Measurements from ENCODE around the gene SMCR8. TPM values are rescaled to one million over a fixed set of nuclear protein-coding genes. Genes with fewer than 3 reads are reported as not detected.
A peak's percentile ranks its signal among the peaks of the same experiment; 100 is the strongest.
"Not testable (repeated sequence)": the region's sequence is repeated elsewhere in the genome, so short reads cannot be mapped to it uniquely, and the experiment has no call there.

SMCR8 gene
- total and polyA plus RNA-seq, 4 donors = 9.1 to 11.2 (median 10.0) TPM

- not testable (repeated sequence) for DNase-seq (ENCODE audit: low read depth in 4 of 6, low spot score in 6 of 6); H3K4me1 ChIP-seq (ENCODE audit: control insufficient read depth, insufficient read depth, low read length); H3K27me3 ChIP-seq (ENCODE audit: control insufficient read depth, insufficient read depth, low read length); H3K9me3 ChIP-seq (ENCODE audit: control insufficient read depth, insufficient read depth, low read length); H3K27ac ChIP-seq (ENCODE audit: low read depth, low read length); H3K4me3 ChIP-seq (ENCODE audit: low read depth, low read length)
- 95% methylated on average over 11 of the region's 25 CpGs for WGBS (ENCODE audit: insufficient coverage)
- peaks cover 62% of the 10 kb centered on the region for H3K36me3 ChIP-seq (ENCODE audit: control insufficient read depth, insufficient read depth, low read length)
Observed at GRCh38 chr17:18338158-18338557, 23.1 kb downstream of the SMCR8 start.

GRCh38 chr17:18339933-18340332, 24.8 kb downstream of the SMCR8 start:
- Histone ChIP-seq H3K27ac (ENCODE audit: low read depth, low read length) (no peak overlapping the region), H3K36me3 (ENCODE audit: control insufficient read depth, insufficient read depth, low read length) (peaks cover 65% of the 10 kb centered on the region), H3K9me3 (ENCODE audit: control insufficient read depth, insufficient read depth, low read length) (no peaks in the 10 kb centered on the region), H3K4me3 (ENCODE audit: low read depth, low read length) (no peak overlapping the region), H3K27me3 (ENCODE audit: control insufficient read depth, insufficient read depth, low read length) (no peaks in the 10 kb centered on the region), H3K4me1 (ENCODE audit: control insufficient read depth, insufficient read depth, low read length) (no peaks in the 10 kb centered on the region)
- no peak for DNase-seq (ENCODE audit: low read depth in 4 of 6, low spot score in 6 of 6)
- WGBS (ENCODE audit: insufficient coverage) = 100% methylated on average over 13 of the region's 13 CpGs

- H3K9me3 ChIP-seq (ENCODE audit: control insufficient read depth, insufficient read depth, low read length) = no peaks in the 10 kb centered on the region
- no peak overlapping the region for H3K27ac ChIP-seq (ENCODE audit: low read depth, low read length)
- DNase-seq (ENCODE audit: low read depth in 4 of 6, low spot score in 6 of 6) = no peak
- H3K4me1 ChIP-seq (ENCODE audit: control insufficient read depth, insufficient read depth, low read length) = no peaks in the 10 kb centered on the region
- no CpG with 5 or more reads among the region's 5 CpGs for WGBS (ENCODE audit: insufficient coverage)
- H3K27me3 ChIP-seq (ENCODE audit: control insufficient read depth, insufficient read depth, low read length) = no peaks in the 10 kb centered on the region
- no peak overlapping the region for H3K4me3 ChIP-seq (ENCODE audit: low read depth, low read length)
- peaks cover 70% of the 10 kb centered on the region for H3K36me3 ChIP-seq (ENCODE audit: control insufficient read depth, insufficient read depth, low read length)
Observed at GRCh38 chr17:18344021-18344420, 28.9 kb downstream of the SMCR8 start.

GRCh38 chr17:18353541-18353940, 38.4 kb downstream of the SMCR8 start:
- Histone ChIP-seq H3K27me3 (ENCODE audit: control insufficient read depth, insufficient read depth, low read length) (no peaks in the 10 kb centered on the region), H3K4me1 (ENCODE audit: control insufficient read depth, insufficient read depth, low read length) (no peaks in the 10 kb centered on the region), H3K4me3 (ENCODE audit: low read depth, low read length) (no peak overlapping the region), H3K9me3 (ENCODE audit: control insufficient read depth, insufficient read depth, low read length) (no peaks in the 10 kb centered on the region), H3K27ac (ENCODE audit: low read depth, low read length) (no peak overlapping the region), H3K36me3 (ENCODE audit: control insufficient read depth, insufficient read depth, low read length) (peaks cover 51% of the 10 kb centered on the region)
- WGBS (ENCODE audit: insufficient coverage) = 93% methylated on average over 5 of the region's 6 CpGs
- DNase-seq (ENCODE audit: low read depth in 4 of 6, low spot score in 6 of 6) = no peak

GRCh38 chr17:18356624-18357023, 41.5 kb downstream of the SMCR8 start:
- Histone ChIP-seq H3K9me3 (ENCODE audit: control insufficient read depth, insufficient read depth, low read length) (no peaks in the 10 kb centered on the region), H3K36me3 (ENCODE audit: control insufficient read depth, insufficient read depth, low read length) (peaks cover 49% of the 10 kb centered on the region), H3K27ac (ENCODE audit: low read depth, low read length) (no peak overlapping the region), H3K4me3 (ENCODE audit: low read depth, low read length) (no peak overlapping the region), H3K27me3 (ENCODE audit: control insufficient read depth, insufficient read depth, low read length) (no peaks in the 10 kb centered on the region), H3K4me1 (ENCODE audit: control insufficient read depth, insufficient read depth, low read length) (peaks cover 2% of the 10 kb centered on the region)
- WGBS (ENCODE audit: insufficient coverage) = 86% methylated on average over 7 of the region's 10 CpGs
- peak in 1 of 6 donors; percentile 15 for DNase-seq (ENCODE audit: low read depth in 4 of 6, low spot score in 6 of 6)

- Histone ChIP-seq H3K4me1 (ENCODE audit: control insufficient read depth, insufficient read depth, low read length) (peaks cover 20% of the 10 kb centered on the region), H3K36me3 (ENCODE audit: control insufficient read depth, insufficient read depth, low read length) (peaks cover 21% of the 10 kb centered on the region), H3K27me3 (ENCODE audit: control insufficient read depth, insufficient read depth, low read length) (no peaks in the 10 kb centered on the region), H3K4me3 (ENCODE audit: low read depth, low read length) (no peak overlapping the region), H3K9me3 (ENCODE audit: control insufficient read depth, insufficient read depth, low read length) (no peaks in the 10 kb centered on the region), H3K27ac (ENCODE audit: low read depth, low read length) (no peak overlapping the region)
- 82% methylated on average over 3 of the region's 8 CpGs for WGBS (ENCODE audit: insufficient coverage)
- DNase-seq (ENCODE audit: low read depth in 4 of 6, low spot score in 6 of 6) = no peak
Observed at GRCh38 chr17:18360518-18360917, 45.4 kb downstream of the SMCR8 start.

DNA sequence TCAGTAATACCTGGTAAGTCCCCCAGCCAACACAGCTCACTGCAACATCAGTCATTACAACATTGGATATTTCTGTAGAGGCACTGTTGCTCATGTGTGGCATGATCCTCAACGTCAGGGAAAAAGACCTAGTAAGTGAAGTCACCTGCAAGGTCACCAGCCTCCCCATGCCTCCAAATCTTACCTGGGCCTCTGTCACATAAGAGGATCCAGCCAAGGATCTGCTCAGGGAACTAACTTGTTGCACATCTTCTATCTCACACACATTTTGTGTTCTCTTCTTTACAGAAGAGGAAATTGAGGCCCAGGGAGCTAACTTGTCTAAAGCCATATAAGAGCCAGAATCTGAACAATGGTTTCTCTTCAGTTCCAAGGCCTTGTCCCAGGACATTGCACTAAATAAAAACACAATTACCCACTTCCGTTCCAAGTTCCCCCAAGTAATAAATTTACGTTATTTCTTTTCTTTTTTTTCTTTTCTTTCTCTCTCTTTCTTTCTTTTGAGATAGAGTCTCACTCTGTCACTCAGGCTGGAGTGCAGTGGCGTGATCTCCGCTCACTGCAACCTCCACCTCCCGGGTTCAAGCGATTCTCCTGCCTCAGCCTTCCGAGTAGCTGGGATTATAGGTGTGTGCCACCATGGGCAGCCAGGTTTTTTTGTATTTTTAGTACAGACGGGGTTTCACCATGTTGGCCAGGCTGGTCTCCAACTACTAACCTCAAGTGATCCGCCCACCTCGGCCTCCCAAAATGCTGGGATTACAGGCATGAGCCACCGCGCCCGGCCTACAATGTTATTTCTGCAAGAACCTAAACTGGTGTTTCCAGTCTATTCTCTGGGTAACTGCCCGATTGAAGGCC, 47.0 kb downstream of the SMCR8 start:
- peak overlapping the region; percentile 62 for H3K27ac ChIP-seq (ENCODE audit: low read depth, low read length)
- WGBS (ENCODE audit: insufficient coverage) = 45% methylated on average over 8 of the region's 15 CpGs

DNA sequence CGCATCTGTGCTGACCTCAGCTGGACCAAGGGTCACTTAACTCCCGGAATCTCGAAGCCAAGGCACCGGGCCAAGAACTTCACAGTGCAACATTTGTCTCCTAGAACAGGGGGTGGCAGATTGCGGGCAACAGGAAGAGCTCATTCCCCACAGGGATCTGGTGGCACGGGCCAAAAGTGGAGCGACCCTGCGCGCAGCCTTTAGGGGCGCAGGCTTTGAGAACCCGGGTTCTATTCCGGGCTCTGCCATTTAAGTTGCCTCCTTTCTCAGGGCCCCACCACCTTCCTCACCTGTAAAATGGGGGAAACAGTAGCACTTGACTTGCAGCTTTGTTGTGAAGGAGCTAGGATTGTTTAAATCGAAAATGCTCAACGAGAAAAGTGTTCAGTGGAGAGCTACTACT, 47.6 kb downstream of the SMCR8 start:
- 2% methylated on average over 10 of the region's 14 CpGs for WGBS (ENCODE audit: insufficient coverage)
- Histone ChIP-seq H3K27me3 (ENCODE audit: control insufficient read depth, insufficient read depth, low read length) (no peaks in the 10 kb centered on the region), H3K4me1 (ENCODE audit: control insufficient read depth, insufficient read depth, low read length) (peaks cover 20% of the 10 kb centered on the region), H3K27ac (ENCODE audit: low read depth, low read length) (peak overlapping the region; percentile 62), H3K9me3 (ENCODE audit: control insufficient read depth, insufficient read depth, low read length) (no peaks in the 10 kb centered on the region), H3K36me3 (ENCODE audit: control insufficient read depth, insufficient read depth, low read length) (peaks cover 15% of the 10 kb centered on the region), H3K4me3 (ENCODE audit: low read depth, low read length) (peak overlapping the region; percentile 61)
- peak in 5 of 6 donors; percentile 7 to 84 (median 44) for DNase-seq (ENCODE audit: low read depth in 4 of 6, low spot score in 6 of 6)

More for the DNA sequence above, 47.0 kb downstream of the SMCR8 start:
- Histone ChIP-seq H3K9me3 (ENCODE audit: control insufficient read depth, insufficient read depth, low read length) (no peaks in the 10 kb centered on the region), H3K36me3 (ENCODE audit: control insufficient read depth, insufficient read depth, low read length) (peaks cover 15% of the 10 kb centered on the region), H3K4me1 (ENCODE audit: control insufficient read depth, insufficient read depth, low read length) (peaks cover 20% of the 10 kb centered on the region), H3K27me3 (ENCODE audit: control insufficient read depth, insufficient read depth, low read length) (no peaks in the 10 kb centered on the region), H3K4me3 (ENCODE audit: low read depth, low read length) (peak overlapping the region; percentile 61)
- DNase-seq (ENCODE audit: low read depth in 4 of 6, low spot score in 6 of 6) = no peak

DNA sequence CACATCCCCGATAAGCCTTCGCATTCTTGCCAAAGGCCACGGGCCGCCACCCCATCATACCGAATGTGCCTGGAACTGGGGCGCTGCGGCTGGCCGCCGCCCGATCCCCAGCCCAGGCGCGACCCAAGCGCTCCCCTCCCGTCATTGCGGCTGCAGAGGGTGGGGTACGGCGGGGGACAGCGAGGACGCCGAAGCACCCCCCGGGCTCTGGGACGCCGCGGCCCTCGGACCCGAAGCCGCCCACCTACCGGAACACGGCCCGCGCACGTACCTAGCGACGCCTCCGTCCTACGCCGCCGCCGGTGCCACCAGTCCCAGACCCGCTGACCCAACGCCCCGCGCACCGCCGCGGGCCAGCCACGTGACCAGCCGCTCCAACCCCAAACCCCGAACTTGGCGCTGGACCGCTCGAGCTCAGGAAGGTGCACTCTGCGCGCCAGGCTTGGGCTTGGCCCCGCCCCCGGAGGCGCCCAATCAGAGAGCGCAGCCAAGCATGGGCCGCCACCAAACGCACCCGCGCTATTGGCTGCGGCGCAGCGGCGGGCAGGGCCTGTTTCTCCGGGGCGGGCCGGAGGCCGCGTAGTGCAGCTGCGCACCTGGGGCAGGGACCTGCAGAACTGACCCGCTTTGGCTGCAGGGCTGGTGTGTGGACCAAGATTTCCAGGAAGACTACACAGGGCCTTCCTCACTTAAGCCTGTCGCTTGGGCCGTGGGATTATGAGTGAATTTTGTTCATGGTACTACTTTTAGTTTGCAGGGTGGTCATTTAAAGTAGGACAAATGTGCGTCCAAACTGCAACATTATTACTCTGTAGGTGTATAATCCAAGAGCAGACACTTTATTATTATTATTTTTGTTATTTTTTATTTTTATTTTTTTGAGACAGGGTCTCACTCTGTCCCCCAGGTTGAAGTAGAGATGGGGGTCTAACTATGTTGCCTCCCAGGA, 48.3 kb downstream of the SMCR8 start, which contains the start of gene SHMT1:
Gene SHMT1, minus strand, starts transcription at position 450 of the 949 bp plus-strand sequence. CDS start 7,569 bp downstream, outside the sequence.
- H3K27ac ChIP-seq (ENCODE audit: low read depth, low read length) = peak within 1 kb of the TSS; percentile 62
- WGBS (ENCODE audit: insufficient coverage) = under 1% methylated on average over 73 of the region's 76 CpGs
- H3K27me3 ChIP-seq (ENCODE audit: control insufficient read depth, insufficient read depth, low read length) = no peaks in the 10 kb centered on the region
- H3K36me3 ChIP-seq (ENCODE audit: control insufficient read depth, insufficient read depth, low read length) = peaks cover 12% of the 10 kb centered on the region
- peak within 1 kb of the TSS; percentile 61 for H3K4me3 ChIP-seq (ENCODE audit: low read depth, low read length)
- H3K4me1 ChIP-seq (ENCODE audit: control insufficient read depth, insufficient read depth, low read length) = peaks cover 20% of the 10 kb centered on the region
- peak; percentile 71 to 97 (median 87) for DNase-seq (ENCODE audit: low read depth in 4 of 6, low spot score in 6 of 6)
- H3K9me3 ChIP-seq (ENCODE audit: control insufficient read depth, insufficient read depth, low read length) = no peaks in the 10 kb centered on the region

Measured in spinal cord (tissue), 10 donors.